Central memory CD4-positive, alpha-beta T cell (primary cell): ENCODE results near the gene MAZ.

Experiments
- DNase-seq: peaks from one replicate; pipeline ENCODE4 v3.0.0; 2022

The MAZ gene

DNA sequence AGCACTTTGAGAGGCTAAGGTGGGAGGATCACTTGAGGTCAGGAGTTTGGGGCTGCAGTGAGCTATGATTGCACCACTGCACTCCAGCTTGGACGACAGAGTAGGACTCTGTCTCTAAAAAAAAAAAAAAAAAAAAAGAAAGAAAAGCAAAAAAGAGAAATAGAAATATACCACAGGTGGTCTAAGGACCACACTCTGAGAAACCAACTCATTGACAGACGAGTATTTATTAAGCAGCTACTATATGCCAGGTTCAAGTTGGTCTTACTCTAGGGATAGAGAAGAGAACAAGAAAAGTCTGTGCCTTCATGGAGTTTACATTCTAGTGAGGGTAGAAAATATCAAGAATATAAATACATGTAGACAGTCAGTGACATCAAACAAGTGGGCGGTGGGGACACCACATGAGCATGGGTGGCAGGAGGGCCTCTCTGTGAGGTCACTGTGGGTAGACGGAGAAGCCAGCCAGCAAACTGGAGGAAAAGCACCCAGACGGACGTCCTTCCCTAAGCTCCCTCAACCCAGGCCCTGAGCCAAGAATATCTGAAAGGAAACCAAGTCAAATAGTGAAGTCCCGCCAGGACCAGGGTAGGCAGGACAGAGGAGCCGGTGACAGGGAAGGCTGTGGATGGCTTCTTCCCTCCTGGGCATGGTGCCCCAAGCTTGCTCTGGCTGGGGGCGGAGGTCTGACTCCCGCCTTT lies 52.0 kb downstream of the MAZ start:
- DNase-seq, result no peak

DNA sequence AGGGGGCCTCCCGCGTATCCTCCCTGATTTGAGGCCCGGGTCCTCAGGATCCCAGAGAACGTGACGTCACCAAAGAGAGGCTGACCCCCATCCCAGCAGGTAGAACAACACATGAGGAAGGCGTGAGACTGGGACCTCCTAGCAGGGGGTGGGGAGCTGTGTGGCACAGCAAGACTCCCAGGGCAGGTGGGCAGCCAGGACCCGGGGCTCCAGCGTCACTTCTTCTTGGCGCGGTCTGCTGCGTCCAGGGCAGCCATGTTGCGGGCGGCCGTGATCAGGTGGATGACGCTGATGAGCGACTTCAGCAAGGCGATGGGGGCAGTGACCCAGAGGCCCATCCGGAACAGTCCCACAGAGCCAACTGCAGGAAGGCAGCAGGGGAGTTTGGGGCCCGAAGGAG lies 52.6 kb downstream of the MAZ start:
- DNase-seq, result no peak

DNA sequence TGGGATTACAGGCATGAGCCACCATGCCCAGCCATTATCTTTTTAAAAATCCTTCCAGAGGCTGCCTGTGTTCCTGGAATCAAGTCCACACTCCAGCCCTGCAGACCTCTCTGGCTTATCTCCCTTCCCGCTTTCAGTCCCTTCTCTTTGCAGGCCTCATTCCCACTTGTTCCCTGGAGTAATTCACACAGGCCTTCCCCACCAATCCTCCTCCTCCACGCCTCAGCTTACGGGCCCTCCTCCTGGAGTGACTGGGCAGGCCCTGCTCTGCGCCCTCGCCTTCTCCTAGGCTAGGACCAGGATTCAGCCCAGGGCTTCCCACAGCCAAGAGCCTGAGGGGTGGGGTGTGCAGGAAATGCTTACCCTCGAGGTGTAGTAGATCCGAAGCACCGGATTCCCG lies 53.9 kb downstream of the MAZ start:
- DNase-seq, result no peak
